Activated CD8-positive, alpha-beta memory T cell treated with anti-CD3 and anti-CD28 coated beads, Interleukin-2, amount 10 ng/mL, durations not matched to agents 7 days and 5 days (primary cell): ENCODE data around the gene PDE1C. TPM values are rescaled to one million over a fixed set of nuclear protein-coding genes. Genes with fewer than 3 reads are reported as not detected.

Experiments used
- ATAC-seq: fragments of 150-1000 bp; cut with Tn5 transposase; one replicate; pipeline ENCODE4 v1.10.0; 2021; ENCODE audit warnings: moderate library complexity
- CTCF ChIA-PET: fragments of 350-600 bp; sonication (Branson Sonifier 250); formaldehyde crosslinking; loops from one replicate; lab custom pipeline; 2021; ENCODE audit warnings: antibody characterized with exemption; lab: Charles Lee
- DNase-seq: peaks from one replicate; pipeline ENCODE4 v3.0.0-alpha.2; 2020
- H3K27ac Mint-ChIP-seq: one replicate; pipeline ENCODE4 v1.8.0; 2021; ENCODE audit warnings: mild to moderate bottlenecking, mixed read lengths
- H3K27me3 Mint-ChIP-seq: one replicate; pipeline ENCODE4 v1.8.0; 2021; ENCODE audit warnings: mixed read lengths
- H3K36me3 Mint-ChIP-seq: one replicate; pipeline ENCODE4 v1.8.0; 2021; ENCODE audit warnings: mild to moderate bottlenecking, mixed read lengths
- H3K4me1 Mint-ChIP-seq: one replicate; pipeline ENCODE4 v1.8.0; 2021; ENCODE audit warnings: mixed read lengths
- H3K4me3 Mint-ChIP-seq: one replicate; pipeline ENCODE4 v1.8.0; 2021; ENCODE audit warnings: mild to moderate bottlenecking, moderate library complexity, mixed read lengths
- H3K9me3 Mint-ChIP-seq: one replicate; pipeline ENCODE4 v1.8.0; 2022; ENCODE audit warnings: low read depth, mixed read lengths
- total RNA-seq, 2 experiments: library from RNA; stranded (reverse); gene quantifications; one replicate each; pipeline ENCODE4 v1.2.3, GENCODE V29; 2021

Gene PDE1C
- total RNA-seq, 2 experiments from 2014 or later, result not detected

- Mint-ChIP-seq H3K27me3 (peaks cover 25% of the 10 kb centered on the region), H3K4me1 (no peaks in the 10 kb centered on the region), H3K9me3 (peaks cover 2% of the 10 kb centered on the region), H3K36me3 (no peaks in the 10 kb centered on the region), H3K4me3 (no peak overlapping the region), H3K27ac (no peak overlapping the region)
- DNase-seq, result no peak
- ATAC-seq, result no peak
- CTCF ChIA-PET, result no interaction called here
Observed at GRCh38 chr7:32069116-32069650, 1.0 kb downstream of the PDE1C start.

GRCh38 chr7:32068411-32069101 lies 1.7 kb downstream of the PDE1C start:
- CTCF ChIA-PET, result no interaction called here
- no peaks in the 10 kb centered on the region for H3K4me1 Mint-ChIP-seq

GRCh38 chr7:32066441-32066840 lies 3.8 kb downstream of the PDE1C start:
- DNase-seq (no peak), ATAC-seq (no peak)
- Mint-ChIP-seq H3K4me1 (no peaks in the 10 kb centered on the region), H3K36me3 (no peaks in the 10 kb centered on the region), H3K4me3 (no peak overlapping the region), H3K27ac (no peak overlapping the region), H3K27me3 (peaks cover 18% of the 10 kb centered on the region), H3K9me3 (peaks cover 2% of the 10 kb centered on the region)
- CTCF ChIA-PET, result no interaction called here

More at GRCh38 chr7:32068411-32069101, 1.7 kb downstream of the PDE1C start:
- Mint-ChIP-seq H3K36me3 (no peaks in the 10 kb centered on the region), H3K9me3 (peaks cover 2% of the 10 kb centered on the region), H3K4me3 (no peak overlapping the region), H3K27me3 (peaks cover 25% of the 10 kb centered on the region), H3K27ac (no peak overlapping the region)
- ATAC-seq (no peak), DNase-seq (no peak)

GRCh38 chr7:32063614-32064013 lies 6.6 kb downstream of the PDE1C start:
- no peaks in the 10 kb centered on the region for H3K36me3 Mint-ChIP-seq
- no peak overlapping the region for H3K4me3 Mint-ChIP-seq
- DNase-seq, result no peak
- H3K9me3 Mint-ChIP-seq, result peaks cover 2% of the 10 kb centered on the region
- CTCF ChIA-PET, result no interaction called here
- ATAC-seq, result no peak
- no peaks in the 10 kb centered on the region for H3K4me1 Mint-ChIP-seq
- H3K27me3 Mint-ChIP-seq, result no peaks in the 10 kb centered on the region
- no peak overlapping the region for H3K27ac Mint-ChIP-seq

GRCh38 chr7:32062150-32062549 lies 8.1 kb downstream of the PDE1C start:
- no peak overlapping the region for H3K27ac Mint-ChIP-seq
- no peak for DNase-seq

GRCh38 chr7:32061346-32061745 lies 8.9 kb downstream of the PDE1C start:
- ATAC-seq (no peak), DNase-seq (no peak)
- no peaks in the 10 kb centered on the region for H3K4me1 Mint-ChIP-seq
- CTCF ChIA-PET, result no interaction called here
- H3K27me3 Mint-ChIP-seq, result no peaks in the 10 kb centered on the region
- peaks cover 2% of the 10 kb centered on the region for H3K9me3 Mint-ChIP-seq
- H3K4me3 Mint-ChIP-seq, result no peak overlapping the region
- no peak overlapping the region for H3K27ac Mint-ChIP-seq
- H3K36me3 Mint-ChIP-seq, result no peaks in the 10 kb centered on the region

More at GRCh38 chr7:32062150-32062549, 8.1 kb downstream of the PDE1C start:
- H3K27me3 Mint-ChIP-seq, result no peaks in the 10 kb centered on the region
- CTCF ChIA-PET, result no interaction called here
- no peaks in the 10 kb centered on the region for H3K4me1 Mint-ChIP-seq
- no peaks in the 10 kb centered on the region for H3K36me3 Mint-ChIP-seq
- no peak overlapping the region for H3K4me3 Mint-ChIP-seq
- no peak for ATAC-seq
- H3K9me3 Mint-ChIP-seq, result peaks cover 2% of the 10 kb centered on the region

GRCh38 chr7:32059289-32060011 lies 10.8 kb downstream of the PDE1C start:
- Mint-ChIP-seq H3K4me3 (no peak overlapping the region), H3K36me3 (no peaks in the 10 kb centered on the region), H3K27ac (no peak overlapping the region), H3K9me3 (peaks cover 2% of the 10 kb centered on the region), H3K27me3 (no peaks in the 10 kb centered on the region), H3K4me1 (no peaks in the 10 kb centered on the region)
- CTCF ChIA-PET, result no interaction called here
- ATAC-seq (no peak), DNase-seq (no peak)

- Mint-ChIP-seq H3K27me3 (no peaks in the 10 kb centered on the region), H3K4me1 (no peaks in the 10 kb centered on the region), H3K4me3 (no peak overlapping the region), H3K9me3 (no peaks in the 10 kb centered on the region), H3K36me3 (no peaks in the 10 kb centered on the region), H3K27ac (no peak overlapping the region)
- DNase-seq (no peak), ATAC-seq (no peak)
- CTCF ChIA-PET, result no interaction called here
Observed at GRCh38 chr7:32058002-32058401, 12.2 kb downstream of the PDE1C start.

- H3K4me1 Mint-ChIP-seq, result no peaks in the 10 kb centered on the region
- DNase-seq, result no peak
- H3K4me3 Mint-ChIP-seq, result no peak overlapping the region
- H3K9me3 Mint-ChIP-seq, result no peaks in the 10 kb centered on the region
- H3K27me3 Mint-ChIP-seq, result no peaks in the 10 kb centered on the region
- no peak overlapping the region for H3K27ac Mint-ChIP-seq
- no peaks in the 10 kb centered on the region for H3K36me3 Mint-ChIP-seq
- CTCF ChIA-PET, result no interaction called here
- ATAC-seq, result no peak
Observed at GRCh38 chr7:32056767-32057166, 13.4 kb downstream of the PDE1C start.

GRCh38 chr7:32053204-32053603 lies 17.0 kb downstream of the PDE1C start:
- no peaks in the 10 kb centered on the region for H3K27me3 Mint-ChIP-seq
- H3K4me3 Mint-ChIP-seq, result no peak overlapping the region
- H3K36me3 Mint-ChIP-seq, result no peaks in the 10 kb centered on the region
- CTCF ChIA-PET, result no interaction called here
- H3K27ac Mint-ChIP-seq, result no peak overlapping the region
- no peak for DNase-seq
- no peaks in the 10 kb centered on the region for H3K4me1 Mint-ChIP-seq
- ATAC-seq, result no peak
- no peaks in the 10 kb centered on the region for H3K9me3 Mint-ChIP-seq

GRCh38 chr7:32051128-32051527 lies 19.1 kb downstream of the PDE1C start:
- no peak for DNase-seq
- ATAC-seq, result no peak
- no peaks in the 10 kb centered on the region for H3K27me3 Mint-ChIP-seq
- no peaks in the 10 kb centered on the region for H3K4me1 Mint-ChIP-seq
- no peak overlapping the region for H3K4me3 Mint-ChIP-seq
- H3K9me3 Mint-ChIP-seq, result no peaks in the 10 kb centered on the region
- CTCF ChIA-PET, result no interaction called here
- H3K27ac Mint-ChIP-seq, result no peak overlapping the region
- H3K36me3 Mint-ChIP-seq, result no peaks in the 10 kb centered on the region

GRCh38 chr7:32049599-32049998 lies 20.6 kb downstream of the PDE1C start:
- Mint-ChIP-seq H3K27ac (no peak overlapping the region), H3K36me3 (no peaks in the 10 kb centered on the region), H3K4me3 (no peak overlapping the region), H3K4me1 (no peaks in the 10 kb centered on the region), H3K9me3 (no peaks in the 10 kb centered on the region), H3K27me3 (no peaks in the 10 kb centered on the region)
- CTCF ChIA-PET, result no interaction called here
- ATAC-seq, result no peak
- DNase-seq, result no peak

GRCh38 chr7:32048970-32049491 lies 21.2 kb downstream of the PDE1C start:
- Mint-ChIP-seq H3K27me3 (no peaks in the 10 kb centered on the region), H3K4me1 (no peaks in the 10 kb centered on the region), H3K27ac (no peak overlapping the region), H3K4me3 (no peak overlapping the region), H3K9me3 (no peaks in the 10 kb centered on the region), H3K36me3 (no peaks in the 10 kb centered on the region)
- ATAC-seq (no peak), DNase-seq (no peak)
- CTCF ChIA-PET, result no interaction called here

- no peak overlapping the region for H3K4me3 Mint-ChIP-seq
- no peaks in the 10 kb centered on the region for H3K4me1 Mint-ChIP-seq
- no peaks in the 10 kb centered on the region for H3K27me3 Mint-ChIP-seq
- CTCF ChIA-PET, result no interaction called here
- H3K36me3 Mint-ChIP-seq, result no peaks in the 10 kb centered on the region
- H3K9me3 Mint-ChIP-seq, result no peaks in the 10 kb centered on the region
- DNase-seq, result no peak
- no peak overlapping the region for H3K27ac Mint-ChIP-seq
- ATAC-seq, result no peak
Observed at GRCh38 chr7:32047801-32048200, 22.4 kb downstream of the PDE1C start.
